HG02798 (cell line): Measurements from ENCODE around the gene TUBGCP6.
"Not testable (repeated sequence)": the region's sequence is repeated elsewhere in the genome, so short reads cannot be mapped to it uniquely, and the experiment has no call there.

Source experiments
- ATAC-seq: cut with Tn5 transposase; IDR thresholded peaks from one replicate; pipeline ENCODE4 v1.9.1; 2021; ENCODE audit warnings: mild to moderate bottlenecking; ENCODE audit not compliant: unreplicated experiment, poor library complexity

Gene TUBGCP6

GRCh38 chr22:50280708-50281383, 36.0 kb upstream of the TUBGCP6 start:
- ATAC-seq: no peak

DNA sequence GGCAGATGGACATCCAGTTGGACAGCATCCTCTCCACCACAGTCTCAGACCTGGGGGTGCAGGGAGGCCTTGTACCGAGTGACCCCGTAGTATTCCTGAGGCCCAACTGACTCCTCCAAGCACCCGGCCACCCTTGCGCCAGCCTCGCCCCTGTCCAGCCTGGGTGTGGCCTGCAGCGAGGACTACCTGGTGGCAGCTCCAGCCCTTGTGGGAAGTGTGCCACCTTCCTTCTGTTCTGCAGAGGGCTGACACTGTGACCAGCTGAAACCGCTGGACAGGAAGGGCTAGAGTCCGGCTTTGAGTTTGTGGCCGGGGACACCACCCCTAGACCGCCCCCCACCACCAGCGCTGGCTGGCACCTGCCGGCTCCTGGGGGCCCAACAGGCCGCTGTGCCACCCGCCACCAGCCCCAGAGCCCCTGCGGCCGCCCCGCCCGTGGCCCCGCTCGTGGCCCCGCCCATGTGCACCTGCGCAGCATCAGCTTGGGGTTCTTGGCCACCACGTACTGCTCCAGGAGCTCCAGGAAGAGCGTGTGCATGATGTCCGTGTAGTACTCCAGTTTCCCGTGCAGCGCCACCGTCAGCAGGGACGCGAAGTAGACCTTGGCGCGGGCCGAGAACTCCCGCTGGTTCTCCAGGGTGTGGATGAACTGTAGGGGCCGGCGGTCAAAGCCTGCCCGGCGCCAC, 35.3 kb upstream of the TUBGCP6 start:
- ATAC-seq: no peak

GRCh38 chr22:50278956-50279619, 34.3 kb upstream of the TUBGCP6 start:
- ATAC-seq: no peak

GRCh38 chr22:50278461-50278860, 33.6 kb upstream of the TUBGCP6 start:
- no peak for ATAC-seq

- no peak for ATAC-seq
These were observed 32.9 kb upstream of the TUBGCP6 start for GRCh38 chr22:50277761-50278160.

DNA sequence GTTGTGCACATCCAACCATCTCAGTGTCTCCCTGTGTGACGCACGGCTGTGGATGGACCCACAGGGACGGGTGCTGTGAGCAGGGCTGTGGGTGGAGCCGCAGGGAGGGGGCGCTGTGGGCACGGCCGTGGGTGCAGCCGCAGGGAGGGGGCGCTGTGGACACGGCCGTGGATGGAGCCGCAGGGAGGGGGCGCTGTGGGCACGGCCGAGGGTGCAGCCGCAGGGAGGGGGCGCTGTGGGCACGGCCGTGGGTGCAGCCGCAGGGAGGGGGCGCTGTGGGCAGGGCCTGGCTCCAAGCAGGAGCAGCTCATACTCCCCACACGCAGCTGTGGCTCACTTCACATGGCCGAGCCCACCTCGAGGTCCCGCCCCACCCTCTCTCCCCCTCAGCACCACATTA, 31.3 kb upstream of the TUBGCP6 start:
- ATAC-seq: peak; percentile 79

DNA sequence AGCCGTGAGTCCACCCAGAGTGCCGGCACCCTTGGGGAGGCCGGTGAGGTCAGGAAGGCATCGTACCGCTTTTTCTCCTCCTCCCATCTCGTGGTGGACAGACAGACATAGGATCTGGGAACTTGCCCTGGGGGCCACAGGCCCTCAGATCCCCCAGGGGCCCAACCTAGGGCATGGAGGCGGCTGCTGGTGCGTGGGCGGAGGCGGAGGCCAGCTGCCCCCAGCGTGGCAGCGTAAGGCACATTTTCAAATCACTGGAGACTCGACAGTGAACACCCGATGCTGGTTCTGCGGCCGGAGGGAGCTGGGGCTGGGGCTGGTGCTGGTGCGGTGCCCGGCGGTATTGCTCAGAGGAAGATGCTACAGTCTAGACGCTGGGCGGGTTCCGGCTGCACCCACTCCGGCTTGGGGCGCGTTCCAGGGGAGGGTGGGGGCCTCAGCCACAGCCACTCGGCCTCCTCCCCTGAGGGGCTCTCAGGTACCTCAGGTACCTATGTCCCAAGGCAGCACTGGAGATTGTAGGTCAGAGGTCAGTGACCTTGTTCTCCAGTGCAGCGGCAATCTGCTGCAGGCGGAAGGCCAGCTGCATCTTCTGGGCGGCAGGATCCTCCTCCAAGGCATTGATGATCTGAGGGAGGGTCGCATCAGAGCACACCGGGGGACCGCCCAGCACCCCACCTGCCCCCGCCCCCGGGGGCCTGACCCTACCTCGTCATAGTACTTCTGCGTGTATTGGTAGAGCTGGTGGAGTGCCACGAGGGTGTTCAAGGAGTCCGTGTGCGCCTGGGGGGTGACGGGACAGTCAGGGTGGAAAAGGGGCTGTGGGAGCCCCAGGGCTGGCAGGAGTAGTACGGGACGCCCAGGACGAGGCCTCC, 30.6 kb upstream of the TUBGCP6 start:
- no peak for ATAC-seq

DNA sequence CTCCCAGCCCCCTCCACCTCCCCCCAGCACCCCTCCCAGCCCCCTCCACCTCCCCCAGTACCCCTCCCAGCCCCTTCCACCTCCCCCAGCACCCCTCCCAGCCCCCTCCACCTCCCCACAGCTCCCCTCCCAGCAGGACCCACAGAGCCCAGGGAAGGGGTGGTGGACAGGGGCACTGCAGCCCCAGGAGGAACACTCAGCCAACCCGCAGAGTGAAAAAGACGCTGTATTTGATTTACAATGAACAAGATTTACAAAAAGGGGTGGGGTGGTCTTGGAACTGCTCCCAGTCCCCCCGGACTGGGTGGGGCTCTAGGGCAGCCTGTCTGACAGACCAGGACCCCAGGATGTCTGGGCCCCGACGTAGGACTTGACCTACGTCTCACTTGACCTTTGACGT, 29.9 kb upstream of the TUBGCP6 start:
- ATAC-seq: no peak

GRCh38 chr22:50274311-50274710, 29.5 kb upstream of the TUBGCP6 start:
- no peak for ATAC-seq

DNA sequence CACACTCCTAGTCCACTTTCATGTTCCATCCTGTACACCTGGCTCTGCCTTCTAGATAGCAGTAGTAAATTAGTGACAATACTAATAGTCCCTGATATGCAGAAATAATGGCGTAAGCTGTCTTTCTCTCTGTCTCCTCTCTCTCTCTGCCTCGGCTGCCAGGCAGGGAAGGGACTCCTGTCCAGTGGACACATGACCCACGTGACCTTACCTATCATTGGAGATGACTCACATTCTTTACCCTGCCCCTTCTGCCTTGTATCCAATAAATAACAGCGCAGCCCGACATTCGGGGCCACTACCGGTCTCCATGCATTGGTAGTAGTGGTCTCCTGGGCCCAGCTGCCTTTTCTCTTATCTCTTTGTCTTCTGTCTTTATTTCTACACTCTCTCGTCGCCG, 29.0 kb upstream of the TUBGCP6 start:
- ATAC-seq: not testable (repeated sequence)

- ATAC-seq: not testable (repeated sequence)
These were observed 28.5 kb upstream of the TUBGCP6 start for GRCh38 chr22:50273352-50273751.

- ATAC-seq: no peak
These were observed 27.4 kb upstream of the TUBGCP6 start for GRCh38 chr22:50272044-50272802.

DNA sequence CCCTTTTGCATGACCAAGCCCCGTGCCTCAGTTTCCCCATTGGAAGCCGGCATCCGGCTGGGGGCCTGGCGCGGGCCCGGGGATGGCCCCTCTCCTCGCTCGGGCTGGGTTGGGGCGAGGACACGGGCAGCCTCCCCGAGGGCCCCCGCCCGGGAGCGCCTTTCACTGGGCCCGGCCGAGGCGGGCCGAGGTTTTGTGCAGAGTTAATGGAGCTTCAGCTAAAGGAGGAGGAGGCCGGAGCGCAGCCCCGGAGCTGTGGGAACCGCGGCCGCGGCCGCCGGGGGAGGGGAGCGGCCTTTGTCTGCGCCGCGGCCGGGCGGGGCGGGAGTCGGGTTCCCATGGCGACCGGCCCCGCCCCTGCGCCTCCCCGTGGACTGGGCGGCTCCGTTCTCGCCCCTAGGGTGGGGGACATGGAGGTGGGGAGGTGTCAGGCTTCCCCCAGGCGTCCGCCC, 26.7 kb upstream of the TUBGCP6 start:
- ATAC-seq: no peak

GRCh38 chr22:50270666-50271394, 26.0 kb upstream of the TUBGCP6 start:
- no peak for ATAC-seq

GRCh38 chr22:50269970-50270665, 25.3 kb upstream of the TUBGCP6 start, which contains the start of gene MAPK11:
MAPK11 (minus strand) TSS chr22:50270380; CDS start chr22:50270292, 88 bp downstream.
- ATAC-seq: peak; percentile 39

DNA sequence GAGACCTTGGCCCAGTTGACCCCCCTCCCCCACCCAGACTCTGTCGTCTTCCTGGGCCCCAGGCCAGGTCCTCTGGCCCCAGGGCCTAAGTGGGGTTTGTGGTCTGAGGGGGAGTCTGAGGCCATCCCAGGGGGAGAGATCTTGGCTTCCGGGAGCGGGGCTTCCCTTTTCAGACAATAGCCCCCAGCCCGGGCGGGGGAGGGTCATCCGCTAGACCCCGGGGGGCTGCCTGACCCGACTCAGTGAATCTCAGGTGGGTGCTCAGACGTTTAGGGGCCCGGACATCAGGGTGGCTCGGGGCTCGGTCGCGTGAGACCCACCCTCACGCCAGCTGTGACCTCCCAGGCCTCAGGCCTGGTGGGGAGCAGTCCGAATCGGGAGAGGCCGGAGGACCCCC, 24.7 kb upstream of the TUBGCP6 start:
- ATAC-seq: no peak

GRCh38 chr22:50268655-50269113, 23.9 kb upstream of the TUBGCP6 start:
- ATAC-seq: no peak
